ENCODE data around the gene ARHGEF37.

- TF ChIP-seq CTCF (IDR thresholded peaks at IDR 0.05) (no peak), POLR2A (IDR thresholded peaks at IDR 0.05) (no peak)
Measured at GRCh38 chr5:149597618-149598017, 16.3 kb downstream of the ARHGEF37 start.
